Measurements from ENCODE around the gene UBE2K. TPM values are rescaled to one million over a fixed set of nuclear protein-coding genes. Genes with fewer than 3 reads are reported as not detected.
A peak's percentile ranks its signal among the peaks of the same experiment; 100 is the strongest.

The UBE2K gene
- polyA plus RNA-seq, 3 donors = 24.2 to 66.8 (median 50.0) TPM

DNA sequence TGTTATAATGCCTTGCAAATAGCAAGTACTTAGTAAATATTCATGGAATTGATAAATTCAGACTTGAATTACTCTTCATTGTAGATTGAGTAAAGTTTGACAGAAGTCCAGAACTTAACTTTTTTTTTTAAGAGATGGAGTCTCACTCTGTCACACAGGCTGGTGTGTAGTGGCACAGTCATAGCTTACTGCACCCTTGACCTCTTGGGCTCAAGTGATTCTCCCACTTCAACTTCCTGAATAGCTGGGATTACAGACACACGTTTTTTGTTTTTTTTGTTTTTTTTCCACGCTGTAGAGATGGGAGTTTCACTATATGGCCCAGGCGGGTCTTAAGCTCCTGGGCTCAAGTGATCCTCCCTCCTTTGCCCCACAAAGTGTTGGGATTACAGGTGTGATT, 32.1 kb downstream of the UBE2K start:
- peaks cover 6 to 7% of the 10 kb centered on the region in 2 donors for H3K4me1 ChIP-seq (ENCODE audit: control insufficient read depth in 1 of 2, insufficient read depth in 2 of 2, low read length in 2 of 2)
- H3K9ac ChIP-seq (ENCODE audit: insufficient read depth, low read length, poor library complexity, severe bottlenecking) = no peak overlapping the region
- H4K20me1 ChIP-seq (ENCODE audit: insufficient read depth, low read length) = peaks cover 100% of the 10 kb centered on the region
- Mint-ChIP-seq H3K27me3 (ENCODE audit: low read depth in 3 of 3) (peaks cover 0 to 2% (median 2%) of the 10 kb centered on the region in 3 donors), H3K4me1 (peaks cover 15% of the 10 kb centered on the region), H3K4me3 (no peak overlapping the region), H3K36me3 (peaks cover 12 to 47% of the 10 kb centered on the region in 2 donors), H3K9me3 (no peaks in the 10 kb centered on the region), H3K27ac (peak overlapping the region in 2 of 7 donors; percentile 18 to 73)
- H2AFZ ChIP-seq (ENCODE audit: insufficient read depth, low read depth, low read length, poor library complexity, severe bottlenecking) = no peak overlapping the region
- no peak overlapping the region for H3K4me2 ChIP-seq (replicated peaks; ENCODE audit: extremely low read depth, low read length, poor library complexity, severe bottlenecking)
- no peaks in the 10 kb centered on the region for H3K9me3 ChIP-seq (replicated peaks in 1 of 2; ENCODE audit: control insufficient read depth in 1 of 2, insufficient read depth in 1 of 2, low read length in 2 of 2)
- TF ChIP-seq, protein P1, sequence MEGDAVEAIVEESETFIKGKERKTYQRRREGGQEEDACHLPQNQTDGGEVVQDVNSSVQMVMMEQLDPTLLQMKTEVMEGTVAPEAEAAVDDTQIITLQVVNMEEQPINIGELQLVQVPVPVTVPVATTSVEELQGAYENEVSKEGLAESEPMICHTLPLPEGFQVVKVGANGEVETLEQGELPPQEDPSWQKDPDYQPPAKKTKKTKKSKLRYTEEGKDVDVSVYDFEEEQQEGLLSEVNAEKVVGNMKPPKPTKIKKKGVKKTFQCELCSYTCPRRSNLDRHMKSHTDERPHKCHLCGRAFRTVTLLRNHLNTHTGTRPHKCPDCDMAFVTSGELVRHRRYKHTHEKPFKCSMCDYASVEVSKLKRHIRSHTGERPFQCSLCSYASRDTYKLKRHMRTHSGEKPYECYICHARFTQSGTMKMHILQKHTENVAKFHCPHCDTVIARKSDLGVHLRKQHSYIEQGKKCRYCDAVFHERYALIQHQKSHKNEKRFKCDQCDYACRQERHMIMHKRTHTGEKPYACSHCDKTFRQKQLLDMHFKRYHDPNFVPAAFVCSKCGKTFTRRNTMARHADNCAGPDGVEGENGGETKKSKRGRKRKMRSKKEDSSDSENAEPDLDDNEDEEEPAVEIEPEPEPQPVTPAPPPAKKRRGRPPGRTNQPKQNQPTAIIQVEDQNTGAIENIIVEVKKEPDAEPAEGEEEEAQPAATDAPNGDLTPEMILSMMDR (IDR thresholded peaks at IDR 0.05) = no peak
- H3K79me2 ChIP-seq (ENCODE audit: insufficient read depth, low read length) = peaks cover 100% of the 10 kb centered on the region
- DNase-seq = no peak
- no CpG with 5 or more reads among the region's 3 CpGs for WGBS (ENCODE audit: insufficient coverage)
- no peak overlapping the region for H3K4me3 ChIP-seq (replicated peaks in 1 of 3; ENCODE audit: low read depth in 2 of 3, low read length in 3 of 3)
- H3K27me3 ChIP-seq (ENCODE audit: control insufficient read depth in 2 of 2, insufficient read depth in 2 of 2, low read length in 2 of 2) = no peaks in the 10 kb centered on the region
- H3K27ac ChIP-seq (ENCODE audit: low read depth in 1 of 2, low read length in 2 of 2) = peak overlapping the region in 1 of 2 donors; percentile 20
- H3K36me3 ChIP-seq (replicated peaks in 1 of 2; ENCODE audit: control insufficient read depth in 1 of 2, insufficient read depth in 2 of 2, low read length in 2 of 2) = peaks cover 10 to 34% of the 10 kb centered on the region in 2 donors
- intact Hi-C loops (cut with micrococcal nuclease) = no loop called here

DNA sequence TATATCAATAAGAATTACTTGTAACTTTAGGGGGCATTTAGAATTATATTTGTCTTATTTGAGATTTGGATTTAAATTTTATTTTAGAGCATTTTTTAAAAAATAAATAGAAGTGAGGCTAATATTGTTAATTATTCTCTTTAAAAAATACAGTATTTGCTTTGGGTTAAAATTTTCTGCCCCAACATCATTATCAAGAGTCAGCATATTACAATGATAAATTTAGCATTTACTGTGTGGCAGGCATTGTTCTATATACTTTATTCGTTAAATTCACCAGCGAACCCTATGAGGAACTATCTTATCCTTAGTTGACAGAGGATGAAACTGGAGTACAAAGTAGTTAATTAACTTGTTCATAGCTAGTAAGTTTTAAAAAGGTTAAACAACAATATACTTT, 34.0 kb downstream of the UBE2K start:
- intact Hi-C loops (cut with micrococcal nuclease) = no loop called here
- peaks cover 100% of the 10 kb centered on the region for H3K79me2 ChIP-seq (ENCODE audit: insufficient read depth, low read length)
- H2AFZ ChIP-seq (ENCODE audit: insufficient read depth, low read depth, low read length, poor library complexity, severe bottlenecking) = no peak overlapping the region
- H3K9me3 ChIP-seq (replicated peaks in 1 of 2; ENCODE audit: control insufficient read depth in 1 of 2, insufficient read depth in 1 of 2, low read length in 2 of 2) = no peaks in the 10 kb centered on the region
- H3K4me2 ChIP-seq (replicated peaks; ENCODE audit: extremely low read depth, low read length, poor library complexity, severe bottlenecking) = no peak overlapping the region
- TF ChIP-seq, protein P1 (IDR thresholded peaks at IDR 0.05) = no peak
- Mint-ChIP-seq H3K4me3 (no peak overlapping the region), H3K27me3 (ENCODE audit: low read depth in 3 of 3) (peaks cover 0 to 2% (median 0%) of the 10 kb centered on the region in 3 donors), H3K36me3 (peaks cover 11 to 32% of the 10 kb centered on the region in 2 donors), H3K4me1 (peaks cover 10% of the 10 kb centered on the region), H3K27ac (no peak overlapping the region), H3K9me3 (no peaks in the 10 kb centered on the region)
- H3K27me3 ChIP-seq (ENCODE audit: control insufficient read depth in 2 of 2, insufficient read depth in 2 of 2, low read length in 2 of 2) = no peaks in the 10 kb centered on the region
- peaks cover 100% of the 10 kb centered on the region for H4K20me1 ChIP-seq (ENCODE audit: insufficient read depth, low read length)
- WGBS (ENCODE audit: insufficient coverage) = no CpG with 5 or more reads among the region's 2 CpGs
- DNase-seq = no peak
- H3K9ac ChIP-seq (ENCODE audit: insufficient read depth, low read length, poor library complexity, severe bottlenecking) = no peak overlapping the region
- no peaks in the 10 kb centered on the region for H3K4me1 ChIP-seq (ENCODE audit: control insufficient read depth in 1 of 2, insufficient read depth in 2 of 2, low read length in 2 of 2)
- no peak overlapping the region for H3K27ac ChIP-seq (ENCODE audit: low read depth in 1 of 2, low read length in 2 of 2)
- H3K36me3 ChIP-seq (replicated peaks in 1 of 2; ENCODE audit: control insufficient read depth in 1 of 2, insufficient read depth in 2 of 2, low read length in 2 of 2) = peaks cover 10 to 29% of the 10 kb centered on the region in 2 donors
- no peak overlapping the region for H3K4me3 ChIP-seq (replicated peaks in 1 of 3; ENCODE audit: low read depth in 2 of 3, low read length in 3 of 3)
